Measurements from ENCODE around the gene KAT6B.
A peak's percentile ranks its signal among the peaks of the same experiment; 100 is the strongest.

Gene KAT6B

GRCh38 chr10:74881253-74881884 is 55.0 kb downstream of the KAT6B start:
- no peak for DNase-seq (ENCODE audit: low read depth)
- H3K4me3 ChIP-seq (ENCODE audit: control insufficient read depth, low read depth, low read length) = no peak overlapping the region
- no peak for TF ChIP-seq CTCF (IDR thresholded peaks at IDR 0.05; ENCODE audit: control insufficient read depth, insufficient read depth, low read depth, low read length, missing control alignments)

GRCh38 chr10:74882427-74882826 is 56.0 kb downstream of the KAT6B start:
- no peak for DNase-seq (ENCODE audit: low read depth)
- no peak for TF ChIP-seq CTCF (IDR thresholded peaks at IDR 0.05; ENCODE audit: control insufficient read depth, insufficient read depth, low read depth, low read length, missing control alignments)
- no peak overlapping the region for H3K4me3 ChIP-seq (ENCODE audit: control insufficient read depth, low read depth, low read length)

GRCh38 chr10:74882831-74883230 is 56.4 kb downstream of the KAT6B start:
- DNase-seq (ENCODE audit: low read depth) = no peak
- no peak overlapping the region for H3K4me3 ChIP-seq (ENCODE audit: control insufficient read depth, low read depth, low read length)
- TF ChIP-seq CTCF (IDR thresholded peaks at IDR 0.05; ENCODE audit: control insufficient read depth, insufficient read depth, low read depth, low read length, missing control alignments) = no peak

GRCh38 chr10:74883428-74883827 is 57.0 kb downstream of the KAT6B start:
- no peak for DNase-seq (ENCODE audit: low read depth)

GRCh38 chr10:74887614-74888284 is 61.3 kb downstream of the KAT6B start:
- no peak for TF ChIP-seq CTCF (IDR thresholded peaks at IDR 0.05; ENCODE audit: control insufficient read depth, insufficient read depth, low read depth, low read length, missing control alignments)
- DNase-seq (ENCODE audit: low read depth) = no peak
- H3K4me3 ChIP-seq (ENCODE audit: control insufficient read depth, low read depth, low read length) = no peak overlapping the region

More at GRCh38 chr10:74883428-74883827, 57.0 kb downstream of the KAT6B start:
- no peak for TF ChIP-seq CTCF (IDR thresholded peaks at IDR 0.05; ENCODE audit: control insufficient read depth, insufficient read depth, low read depth, low read length, missing control alignments)
- no peak overlapping the region for H3K4me3 ChIP-seq (ENCODE audit: control insufficient read depth, low read depth, low read length)

- no peak overlapping the region for H3K4me3 ChIP-seq (ENCODE audit: control insufficient read depth, low read depth, low read length)
- peak; percentile 31 for TF ChIP-seq CTCF (IDR thresholded peaks at IDR 0.05; ENCODE audit: control insufficient read depth, insufficient read depth, low read depth, low read length, missing control alignments)
- DNase-seq (ENCODE audit: low read depth) = no peak
These were observed 62.7 kb downstream of the KAT6B start for GRCh38 chr10:74888962-74889661.
